22Rv1 (cell line): Measurements from ENCODE around the gene TTLL5.

Experiments
- CTCF ChIP-seq: fragments of 450-650 bp; IDR thresholded peaks from 2 replicates; pipeline ENCODE4 v1.5.1; 2017; ENCODE audit warnings: mild to moderate bottlenecking
- ZFX ChIP-seq: fragments of 450-650 bp; IDR thresholded peaks from 2 replicates; pipeline ENCODE4 v1.6.1; 2017; ENCODE audit warnings: antibody characterized with exemption, borderline replicate concordance

GRCh38 chr14:75738192-75738591, 77.1 kb downstream of the TTLL5 start:
- no peak for TF ChIP-seq CTCF
- no peak for TF ChIP-seq ZFX
